Heart left ventricle (tissue), 16 donors: ENCODE measurements around the gene CD59. TPM values are rescaled to one million over a fixed set of nuclear protein-coding genes. Genes with fewer than 3 reads are reported as not detected.
A peak's percentile ranks its signal among the peaks of the same experiment; 100 is the strongest.
"Not testable (repeated sequence)": the region's sequence is repeated elsewhere in the genome, so short reads cannot be mapped to it uniquely, and the experiment has no call there.

Experiments used
- ATAC-seq, 4 donors: fragments of 200-7000 bp; cut with Tn5 transposase; one replicate each; pipeline ENCODE4 v1.9.1; 2020 to 2022; ENCODE audit warnings: moderate library complexity in 4 of 4, mild to moderate bottlenecking in 3 of 4, moderate number of reproducible peaks in 1 of 4
- DNase-seq, 5 donors: peaks; one replicate each; pipeline ENCODE4 v3.0.0-alpha.2; 2020
- H3K27ac ChIP-seq, 12 donors: fragments of 200-600 bp; sonication (generic) in 4 of 12; one replicate each; pipeline versions ENCODE4 v1.5.0 to v1.8.0; 2016 to 2022; ENCODE audit warnings: mild to moderate bottlenecking in 2 of 12
- H3K27me3 ChIP-seq, 9 donors: fragments of 200-600 bp; sonication (generic) in 2 of 9; one replicate each; pipeline versions ENCODE4 v1.5.1 to v1.8.0; 2016 to 2022; ENCODE audit warnings: mild to moderate bottlenecking in 3 of 9
- H3K36me3 ChIP-seq, 9 donors: fragments of 200-600 bp; sonication (generic) in 2 of 9; one replicate each; pipeline versions ENCODE4 v1.5.0 to v1.8.0; 2018 to 2022; ENCODE audit warnings: mild to moderate bottlenecking in 2 of 9
- H3K4me1 ChIP-seq, 12 donors: fragments of 200-600 bp; sonication (generic) in 4 of 12; one replicate each; pipeline versions ENCODE4 v1.5.0 to v1.8.0; 2016 to 2022; ENCODE audit warnings: mild to moderate bottlenecking in 3 of 12
- H3K4me3 ChIP-seq, 12 donors: fragments of 200-600 bp; sonication (generic) in 4 of 12; one replicate each; pipeline versions ENCODE4 v1.5.0 to v1.8.0; 2017 to 2022; ENCODE audit warnings: mild to moderate bottlenecking in 9 of 12, moderate library complexity in 4 of 12
- H3K9me3 ChIP-seq, 12 donors: fragments of 200-600 bp; sonication (generic) in 4 of 12; one replicate each; pipeline versions ENCODE4 v1.5.0 to v1.8.0; 2016 to 2022; ENCODE audit warnings: mild to moderate bottlenecking in 1 of 12
- CTCF ChIP-seq, 12 donors: fragments of 200-600 bp; sonication (generic) in 4 of 12; IDR thresholded peaks; one replicate each; pipeline versions ENCODE4 v1.5.0 to v1.8.0; 2018 to 2022; ENCODE audit warnings: antibody characterized with exemption in 12 of 12, mild to moderate bottlenecking in 5 of 12
- POLR2A ChIP-seq, 2 donors: fragments of 450-650 bp; IDR thresholded peaks; one replicate each; pipeline ENCODE4 v1.6.1; 2017; ENCODE audit warnings: antibody characterized with exemption in 2 of 2, mild to moderate bottlenecking in 2 of 2, moderate library complexity in 2 of 2
- WGBS, 4 donors: extraction: QIAGEN DNeasy Blood & Tissue Kit in 2 of 4; methylation state at CpG; one replicate each; pipeline versions ENCODE4 v1.1.5 to v1.1.7; 2013 to 2018; 5-methylcytosine and 5-hydroxymethylcytosine counted together
- intact Hi-C, 10 donors: fragments of 100-400 bp; cut with DNase I; formaldehyde crosslinking; loops; one replicate each; pipeline versions ENCODE4 v1.11.1 to v1.14.2; 2022
- polyA plus RNA-seq, 2 donors: library from polyadenylated mRNA; stranded (reverse); fragments of 200-250 nt; gene quantifications; one replicate each; pipeline ENCODE4 v1.2.3, GENCODE V29; 2013
- total RNA-seq, 9 donors: library from RNA; depleted of rRNA in 2 of 9; stranded (reverse); fragments of >200 nt in 2 of 9; fragmentation: NEBNext Ultra II Directional in 3 of 9; extraction: Animal tissue kit (Norgen Biotek cat#: 25700) in 3 of 9; gene quantifications; one replicate each; pipeline versions ENCODE4 v1.1.0 to v1.2.4, GENCODE V29; 2016 to 2023
- donor health status: ischemic (EF 13 %, LVEDD 7.1; RV severe dilation, severe dysfunction).
- donor health status: healthy with polysubstance abuse.
- donor health status: DM: no; HTN: yes; CAD: no.
- donor health status: DM: no; HTN: no; CAD: no.
- donor health status: ischemic (EF 25% LVEDD 6.9; RV normal size, moderate dysfunction).
- donor health status: ischemic (EF 25% LVEDD 5.7; RV mildly dilated, moderate dysfunction).
- donor health status: healthy.
- donor health status: DM: yes; HTN: yes; CAD: no.
- donor health status: ischemic (EF 35%, LVEDD 5.7; RV mildly dilated, moderate dysfunction).
- donor health status: nonischemic (EF 11% LVEDD 7.7; RV severe dilation, severe dysfunction).
- donor health status: DM: yes; HTN: yes; CAD: no.
- donor health status: PGD.
- donor health status: ischemic (EF 29% LVEDD 5.4; RV normal size, mild dysfunction).
- donor health status: nonischemic (EF 23%, LVEDD 6.1; RV moderate dilation, normal function).

Gene CD59
- total and polyA plus RNA-seq, 11 donors = 133 to 1,434 (median 930) TPM

GRCh38 chr11:33708985-33709384 lies 27.2 kb downstream of the CD59 start:
- peaks cover 14 to 87% (median 66%) of the 10 kb centered on the region in 12 donors for H3K4me1 ChIP-seq
- WGBS, 4 donors = 47 to 70% (median 67%) methylated on average over 1 of the region's 1 CpG
- no peak overlapping the region for H3K4me3 ChIP-seq
- TF ChIP-seq CTCF (IDR thresholded peaks at IDR 0.05) = no peak
- ATAC-seq (no peak), DNase-seq (no peak)
- H3K27me3 ChIP-seq = no peaks in the 10 kb centered on the region
- H3K36me3 ChIP-seq = peaks cover 0 to 92% (median 72%) of the 10 kb centered on the region in 9 donors
- intact Hi-C loops = no loop called here
- H3K9me3 ChIP-seq = no peaks in the 10 kb centered on the region
- H3K27ac ChIP-seq = peak overlapping the region in 6 of 12 donors; percentile 27 to 90 (median 72)

GRCh38 chr11:33707831-33708230 lies 28.4 kb downstream of the CD59 start:
- Histone ChIP-seq H3K4me1 (peaks cover 19 to 87% (median 68%) of the 10 kb centered on the region in 12 donors), H3K36me3 (peaks cover 0 to 80% (median 60%) of the 10 kb centered on the region in 9 donors), H3K27ac (peak overlapping the region; percentile 38 to 91 (median 70))
- ATAC-seq (peak in 3 of 4 donors; percentile 57 to 74 (median 70)), DNase-seq (peak in 1 of 5 donors; percentile 51)
- 20 to 39% (median 25%) methylated on average over 1 to 2 of the region's 2 CpGs for WGBS, 4 donors
- H3K27me3 ChIP-seq, intact Hi-C loops, H3K4me3 ChIP-seq, H3K9me3 ChIP-seq: not testable (repeated sequence)

- H3K27ac ChIP-seq = peak overlapping the region; percentile 38 to 91 (median 70)
- H3K9me3 ChIP-seq = no peaks in the 10 kb centered on the region
- H3K27me3 ChIP-seq = no peaks in the 10 kb centered on the region
- ATAC-seq (peak in 1 of 4 donors; percentile 19), DNase-seq (no peak)
- H3K36me3 ChIP-seq = peaks cover 0 to 71% (median 51%) of the 10 kb centered on the region in 9 donors
- H3K4me1 ChIP-seq = peaks cover 19 to 87% (median 72%) of the 10 kb centered on the region in 12 donors
- TF ChIP-seq POLR2A (IDR thresholded peaks at IDR 0.05) (no peak), CTCF (IDR thresholded peaks at IDR 0.05) (no peak)
- H3K4me3 ChIP-seq = no peak overlapping the region
- intact Hi-C loops = no loop called here
- WGBS, 4 donors = 62 to 77% (median 68%) methylated on average over 2 of the region's 2 CpGs
Measured at GRCh38 chr11:33706966-33707365, 29.3 kb downstream of the CD59 start.

- ATAC-seq (no peak), DNase-seq (no peak)
- Histone ChIP-seq H3K4me3 (no peak overlapping the region), H3K4me1 (peaks cover 19 to 90% (median 74%) of the 10 kb centered on the region in 12 donors), H3K27ac (peak overlapping the region; percentile 38 to 91 (median 70)), H3K36me3 (peaks cover 0 to 67% (median 47%) of the 10 kb centered on the region in 9 donors), H3K27me3 (no peaks in the 10 kb centered on the region), H3K9me3 (no peaks in the 10 kb centered on the region)
- WGBS, 4 donors = 49 to 64% (median 50%) methylated on average over 2 of the region's 2 CpGs
- intact Hi-C loops = no loop called here
- no peak for TF ChIP-seq CTCF (IDR thresholded peaks at IDR 0.05)
- TF ChIP-seq POLR2A (IDR thresholded peaks at IDR 0.05) = no peak
Measured at GRCh38 chr11:33706546-33706945, 29.7 kb downstream of the CD59 start.
